ENCODE results near the gene ZNF497.
"Not testable (repeated sequence)": the region's sequence is repeated elsewhere in the genome, so short reads cannot be mapped to it uniquely, and the experiment has no call there.

Gene ZNF497

DNA sequence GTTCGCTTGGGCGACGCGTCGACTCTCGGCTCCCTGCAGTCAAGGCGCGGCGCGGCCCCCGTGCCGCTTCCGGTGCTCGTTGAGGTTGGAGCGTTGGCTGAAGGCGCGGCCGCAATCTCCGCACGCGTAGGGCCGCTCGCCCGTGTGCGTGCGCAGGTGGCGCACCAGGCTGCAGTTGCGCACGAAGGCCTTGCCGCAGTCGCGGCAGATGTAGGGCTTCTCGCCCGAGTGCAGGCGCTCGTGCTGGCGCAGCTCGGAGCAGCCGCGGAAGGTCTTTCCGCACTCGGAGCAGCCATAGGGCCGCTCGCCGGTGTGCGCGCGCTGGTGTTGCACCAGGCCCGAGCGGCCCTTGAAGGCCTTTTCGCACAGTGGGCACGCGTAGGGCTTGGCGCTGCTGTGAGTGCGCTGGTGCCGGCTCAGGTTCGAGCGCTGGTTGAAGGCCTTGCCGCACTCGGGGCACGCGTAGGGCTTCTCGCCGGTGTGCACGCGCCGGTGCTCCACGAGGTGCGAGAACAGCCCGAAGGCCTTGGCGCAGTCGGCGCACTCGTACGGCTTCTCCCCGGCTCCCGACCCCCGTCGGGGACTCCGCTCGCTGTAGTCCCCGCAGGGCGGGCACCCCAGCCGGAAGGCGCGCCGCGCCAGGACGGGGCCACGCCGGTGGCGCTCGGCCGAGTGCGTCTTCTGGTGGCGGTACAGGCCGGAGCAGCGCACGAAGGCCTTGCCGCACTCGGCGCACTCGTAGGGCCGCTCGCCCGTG is 5.3 kb upstream of the ZNF497 start:
- DNase-seq (ENCODE audit: low read depth), result no peak

DNA sequence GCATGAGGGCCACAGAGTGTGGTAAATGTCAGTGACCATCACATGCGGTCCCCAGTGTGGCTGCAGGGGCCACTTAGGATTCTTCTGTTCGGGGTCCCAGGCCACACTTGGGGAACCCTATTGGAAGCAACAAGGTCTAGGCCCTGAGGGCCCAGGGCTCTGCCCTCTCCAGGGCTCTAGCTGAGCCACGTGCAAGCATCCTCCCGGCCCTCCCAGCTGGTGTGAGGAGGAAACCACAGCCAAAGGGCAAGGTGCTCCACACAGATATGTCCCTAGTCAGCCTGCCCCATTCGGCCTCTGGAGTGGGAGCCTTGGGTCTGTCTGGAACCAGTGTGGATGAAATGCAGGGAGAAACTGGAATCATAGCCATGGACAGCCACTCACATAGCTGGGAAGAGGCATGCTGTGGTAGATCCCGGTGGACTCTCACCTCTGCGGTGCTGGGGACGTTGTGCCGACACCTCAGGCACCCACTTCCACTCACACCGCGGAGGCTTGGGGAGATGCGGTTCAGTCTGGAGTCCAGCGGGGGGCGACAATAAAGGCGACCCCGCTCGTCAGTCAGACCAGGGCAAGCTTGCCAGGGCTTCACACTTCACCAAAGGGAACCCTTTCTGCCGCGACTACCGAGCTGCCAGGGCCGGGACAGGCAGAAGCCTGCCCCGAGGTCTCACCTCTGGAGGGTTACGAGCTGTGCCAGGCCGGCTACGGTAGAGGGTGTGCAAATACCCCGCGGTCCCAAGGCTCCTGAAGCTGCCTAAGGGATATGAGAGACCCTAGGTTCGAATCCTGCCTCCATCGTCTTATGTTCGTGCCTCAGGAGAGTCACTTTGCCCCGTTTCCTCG is 4.3 kb upstream of the ZNF497 start:
- DNase-seq (ENCODE audit: low read depth), result no peak

DNA sequence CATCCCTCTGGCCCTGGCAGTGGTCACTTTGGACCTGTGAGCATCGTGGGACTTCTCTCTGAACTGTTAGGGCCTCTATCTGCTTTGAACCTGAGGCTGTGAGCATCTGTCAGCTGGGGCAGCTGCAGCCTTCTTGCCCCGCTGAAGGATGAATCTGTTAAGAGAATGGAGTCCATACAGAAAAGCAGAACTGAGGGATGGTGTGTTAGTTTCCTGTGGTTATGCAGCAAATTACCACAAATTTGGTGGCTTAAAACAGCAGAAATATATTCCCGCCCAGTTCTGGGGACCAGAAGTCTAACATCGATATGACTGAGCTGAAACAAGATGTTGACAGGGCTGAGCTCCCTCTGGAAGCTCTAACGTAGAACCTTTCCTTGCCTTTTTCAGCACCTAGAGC is 1.6 kb upstream of the ZNF497 start:
- DNase-seq (ENCODE audit: low read depth), result no peak

DNA sequence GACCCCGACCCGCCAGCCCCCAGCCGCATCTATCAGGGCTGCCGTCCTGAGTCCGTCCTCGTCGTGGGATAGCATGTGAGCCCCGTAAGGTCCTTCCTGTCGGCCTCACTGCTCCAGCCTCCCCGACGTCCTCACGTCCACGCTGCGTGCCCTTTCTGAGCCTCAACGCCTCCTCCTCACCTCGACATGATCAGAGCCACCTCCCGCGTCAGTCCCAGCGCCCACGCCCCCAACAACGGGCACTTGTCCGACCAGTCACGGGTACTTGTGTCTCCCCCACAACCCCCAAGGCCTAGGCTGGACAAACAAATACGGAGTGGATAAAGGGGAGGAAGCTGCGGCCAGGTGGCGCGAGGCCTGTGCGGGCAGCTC is 665 bp downstream of the ZNF497 start:
- DNase-seq (ENCODE audit: low read depth), result no peak

DNA sequence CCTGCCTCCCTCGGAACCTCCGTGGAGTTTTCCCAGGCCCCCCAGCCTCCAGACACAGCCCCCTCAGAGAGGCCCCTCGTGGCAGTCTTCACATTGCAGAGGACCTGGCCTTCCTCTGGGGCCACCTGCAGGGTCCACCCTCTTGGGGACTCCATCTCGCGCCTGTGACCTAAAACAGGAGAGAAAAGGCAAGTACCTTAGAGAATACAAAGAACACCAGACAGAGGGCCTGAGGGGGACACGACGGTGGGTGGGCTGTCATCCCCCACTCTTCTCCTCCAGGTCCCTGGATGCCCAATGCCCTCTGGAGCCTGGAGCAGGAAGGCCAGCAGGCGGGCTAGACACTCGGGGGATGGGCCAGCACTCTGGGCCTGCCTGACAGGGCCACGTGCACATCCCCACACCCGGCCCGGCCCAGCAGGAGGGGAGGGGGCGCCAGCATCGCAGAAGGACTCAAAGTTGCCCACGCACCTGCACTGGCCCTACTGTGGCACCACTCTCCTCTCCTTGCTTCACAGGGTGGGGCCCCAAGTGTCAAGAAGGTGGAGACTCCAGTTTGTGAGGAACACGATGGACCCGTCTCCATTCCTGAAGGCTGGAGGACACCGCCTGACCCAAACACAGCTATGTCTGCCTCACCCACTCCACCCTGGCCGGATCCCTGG is 4.9 kb downstream of the ZNF497 start:
- no peak for DNase-seq (ENCODE audit: low read depth)

DNA sequence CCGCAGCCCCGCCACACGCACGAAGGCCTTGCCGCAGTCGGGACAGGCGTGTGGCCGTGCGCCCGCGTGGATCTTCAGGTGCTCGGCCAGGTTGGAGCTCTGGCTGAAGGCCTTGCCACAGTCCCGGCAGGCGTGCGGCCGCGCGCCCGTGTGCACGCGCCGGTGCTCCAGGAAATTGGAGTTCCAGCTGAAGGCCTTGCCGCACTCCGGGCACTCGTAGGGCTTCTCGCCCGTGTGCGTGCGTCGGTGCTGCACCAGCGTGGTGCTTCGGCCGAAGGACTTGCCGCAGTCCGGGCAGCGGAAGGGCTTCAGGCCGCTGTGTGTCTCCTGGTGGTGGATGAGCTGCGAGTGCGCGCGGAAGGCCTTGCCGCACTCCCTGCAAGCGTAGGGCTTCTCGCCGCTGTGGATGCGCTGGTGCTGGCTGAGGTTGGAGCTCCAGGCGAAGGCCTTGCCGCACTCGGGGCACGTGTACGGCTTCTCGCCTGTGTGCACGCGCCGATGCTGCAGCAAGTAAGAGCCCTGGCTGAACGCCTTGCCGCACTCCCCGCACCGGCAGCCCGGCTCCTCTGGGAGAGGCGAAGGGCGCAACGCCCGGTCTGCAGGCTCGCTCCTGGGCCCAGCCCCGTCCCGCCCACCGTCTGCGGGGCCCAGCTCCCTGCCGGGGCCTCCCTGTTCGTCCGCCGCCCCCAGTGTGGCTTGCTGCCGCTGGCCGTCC is 5.6 kb downstream of the ZNF497 start:
- DNase-seq (ENCODE audit: low read depth), result no peak

DNA sequence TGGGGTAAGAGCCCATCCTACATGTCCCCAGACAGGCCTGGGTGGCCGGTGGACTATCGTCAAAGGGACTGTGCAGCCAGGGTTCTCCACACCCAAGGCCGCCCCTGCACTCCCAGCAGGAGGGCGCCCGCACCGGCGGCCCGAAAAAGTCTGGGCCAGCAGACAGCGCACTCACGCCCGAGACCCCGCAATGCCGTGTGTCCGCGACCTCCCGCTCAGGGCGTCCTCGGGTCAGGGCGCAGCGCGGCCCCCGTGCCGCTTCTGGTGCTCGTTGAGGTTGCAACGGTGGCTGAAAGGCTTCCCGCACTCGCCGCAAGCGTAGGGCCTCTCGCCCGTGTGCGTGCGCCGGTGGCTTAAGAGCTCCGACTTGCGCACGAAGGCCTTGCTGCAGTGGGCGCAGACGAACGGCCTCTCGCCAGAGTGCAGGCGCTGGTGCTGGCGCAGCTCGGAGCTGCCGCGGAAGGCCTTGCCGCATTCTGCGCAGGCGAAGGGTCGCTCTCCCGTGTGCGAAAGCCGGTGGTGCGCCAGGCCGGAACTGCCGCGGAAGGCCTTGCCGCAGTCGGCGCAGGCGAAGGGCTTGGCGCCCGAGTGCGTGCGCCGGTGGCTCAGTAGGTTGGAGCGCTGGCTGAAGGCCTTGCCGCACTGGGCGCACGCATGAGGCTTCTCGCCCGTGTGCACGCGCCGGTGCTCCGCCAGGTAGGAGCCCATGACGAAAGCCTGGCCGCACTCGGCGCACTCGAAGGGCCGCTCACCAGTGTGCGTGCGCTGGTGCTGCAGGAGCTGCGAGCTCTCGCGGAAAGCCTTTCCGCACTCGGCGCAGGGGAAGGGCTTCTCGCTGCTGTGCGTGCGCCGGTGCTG is 6.4 kb downstream of the ZNF497 start:
- no peak for DNase-seq (ENCODE audit: low read depth)

DNA sequence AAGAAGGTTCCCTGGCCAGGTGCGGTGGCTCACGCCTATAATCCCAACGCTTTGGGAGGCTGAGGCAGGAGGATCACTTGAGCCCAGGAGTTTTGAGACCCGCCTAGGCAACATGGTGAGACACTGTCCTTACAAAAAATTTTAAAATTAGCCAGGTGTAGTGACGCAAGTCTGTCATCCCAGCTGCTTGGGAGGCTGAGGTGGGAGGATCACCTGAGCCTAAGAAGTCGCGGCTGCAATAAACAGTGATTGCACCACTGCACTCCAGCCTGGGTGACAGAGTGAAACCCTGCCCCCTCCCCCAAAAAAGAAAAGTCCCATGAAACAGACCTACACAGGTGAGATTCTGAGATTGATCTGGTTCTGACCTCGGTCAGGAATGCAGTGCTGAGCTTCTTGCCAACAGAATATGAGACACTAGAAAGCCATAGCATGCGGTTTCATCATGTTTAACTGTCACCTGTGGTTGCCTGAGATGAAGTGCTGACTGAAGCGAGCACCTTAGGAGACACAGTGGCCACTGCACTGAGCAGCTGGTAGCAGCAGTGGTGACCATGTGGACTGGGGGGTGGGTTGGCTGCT is 7.2 kb downstream of the ZNF497 start:
- no peak for DNase-seq (ENCODE audit: low read depth)

DNA sequence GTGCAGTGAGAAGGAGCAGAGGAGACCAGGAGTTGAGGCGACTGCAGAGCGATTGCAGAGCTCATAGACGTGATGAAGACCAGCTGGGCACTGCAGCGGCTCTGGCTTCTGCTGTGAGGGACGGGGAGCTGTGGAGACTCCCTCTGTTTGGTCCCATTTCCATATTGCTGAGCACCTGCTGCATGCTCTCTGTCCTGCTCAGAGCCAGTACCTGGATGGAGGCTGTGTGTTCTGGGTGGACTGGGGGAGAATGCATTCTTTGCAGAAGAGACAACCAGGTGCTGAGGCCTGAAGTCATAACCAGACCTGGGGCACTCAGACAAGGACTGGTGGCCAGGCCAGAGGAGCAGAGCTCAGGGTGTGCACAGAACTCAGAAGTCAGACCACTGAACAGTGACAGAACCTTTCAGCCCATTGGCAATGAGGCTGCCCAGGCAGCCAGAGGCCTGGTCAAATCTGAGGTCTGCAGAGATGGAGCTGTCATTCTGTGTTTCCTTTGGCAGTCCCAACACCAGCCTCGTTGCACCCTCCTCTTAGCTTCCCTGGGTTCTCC is 8.0 kb downstream of the ZNF497 start:
- no peak for DNase-seq (ENCODE audit: low read depth)

DNA sequence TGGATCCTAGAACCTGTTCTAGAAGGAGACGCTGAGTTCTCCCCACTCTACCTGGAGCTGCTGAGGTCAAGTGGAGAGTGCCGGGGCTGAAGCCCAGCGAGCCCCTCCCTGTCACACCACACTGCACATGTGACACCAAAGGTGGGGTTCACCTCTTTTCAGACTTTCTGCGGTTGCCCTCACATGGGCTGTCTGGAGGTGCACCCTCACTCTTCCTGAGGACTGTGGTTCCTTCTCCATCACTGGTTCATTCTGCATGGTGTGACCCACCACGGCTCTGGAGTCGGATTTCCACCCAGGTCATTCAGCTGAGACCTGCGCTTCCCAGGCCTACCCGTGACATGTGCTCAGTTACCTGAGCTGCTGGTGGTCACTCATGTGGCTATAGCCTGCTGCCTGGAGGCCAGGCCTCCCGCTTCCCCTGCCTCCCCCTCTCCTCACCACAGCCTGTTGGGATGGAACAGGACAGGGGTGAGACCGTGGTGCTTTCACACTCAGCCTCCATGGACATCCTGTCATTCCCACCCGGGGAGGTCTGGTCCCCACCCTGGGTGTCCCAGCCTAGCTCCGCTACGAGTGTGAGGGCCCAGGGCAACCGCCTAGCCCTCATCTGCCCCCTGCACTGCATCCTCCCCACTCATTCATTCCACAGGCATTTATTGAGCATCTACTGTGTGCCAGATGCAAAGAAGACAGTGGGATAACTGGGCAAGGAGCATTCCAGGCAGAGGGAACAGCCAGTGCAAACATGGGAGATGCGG is 8.7 kb downstream of the ZNF497 start:
- no peak for DNase-seq (ENCODE audit: low read depth)

DNA sequence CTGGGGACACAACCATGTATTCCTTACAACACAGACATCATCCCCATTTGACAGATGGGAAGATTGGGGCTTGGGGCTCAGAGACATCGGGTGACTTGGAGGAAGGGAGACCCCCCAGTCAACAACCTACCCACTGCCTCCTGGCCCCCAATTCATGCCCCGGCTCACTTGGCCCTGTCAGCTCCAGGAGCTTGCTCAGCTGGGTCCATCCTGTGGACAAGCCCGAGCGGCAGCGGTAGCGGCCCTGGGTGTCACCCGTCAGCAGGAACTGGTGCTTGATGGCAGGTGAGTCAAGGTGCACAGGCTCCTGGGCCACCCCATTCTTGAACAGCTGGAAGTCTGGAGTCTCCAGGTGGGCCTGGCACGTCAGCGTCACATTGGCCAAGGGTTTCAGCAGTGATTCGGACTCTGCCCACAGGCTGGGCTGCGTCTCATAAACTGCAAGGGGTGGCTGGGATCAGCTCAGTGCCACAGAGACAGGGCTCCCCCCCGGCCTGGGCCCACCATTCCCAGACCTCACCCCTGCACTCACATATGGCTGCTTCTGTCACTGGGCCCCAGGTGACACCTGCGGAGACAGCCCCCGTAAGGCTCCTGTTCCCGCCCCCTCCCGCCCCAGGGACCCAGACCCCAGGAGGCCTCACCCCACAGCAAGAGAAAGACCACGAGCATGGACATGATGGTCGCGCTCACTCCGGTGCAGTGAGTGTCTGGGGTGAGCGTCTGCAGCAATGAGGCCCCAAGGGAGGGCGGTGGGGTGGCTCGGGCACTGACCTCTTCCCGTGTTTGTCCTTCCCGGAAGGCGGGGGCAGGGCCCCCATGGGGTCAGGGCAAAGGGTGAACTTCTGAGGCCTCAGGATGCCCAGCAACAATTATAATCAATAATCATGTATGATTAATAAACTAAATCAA is 9.5 kb downstream of the ZNF497 start, which contains the start of gene A1BG:
Gene A1BG (minus strand): TSS at position 733 of the 912 bp plus-strand sequence. CDS start 55 bp downstream, at position 678.
- DNase-seq (ENCODE audit: low read depth), result no peak

DNA sequence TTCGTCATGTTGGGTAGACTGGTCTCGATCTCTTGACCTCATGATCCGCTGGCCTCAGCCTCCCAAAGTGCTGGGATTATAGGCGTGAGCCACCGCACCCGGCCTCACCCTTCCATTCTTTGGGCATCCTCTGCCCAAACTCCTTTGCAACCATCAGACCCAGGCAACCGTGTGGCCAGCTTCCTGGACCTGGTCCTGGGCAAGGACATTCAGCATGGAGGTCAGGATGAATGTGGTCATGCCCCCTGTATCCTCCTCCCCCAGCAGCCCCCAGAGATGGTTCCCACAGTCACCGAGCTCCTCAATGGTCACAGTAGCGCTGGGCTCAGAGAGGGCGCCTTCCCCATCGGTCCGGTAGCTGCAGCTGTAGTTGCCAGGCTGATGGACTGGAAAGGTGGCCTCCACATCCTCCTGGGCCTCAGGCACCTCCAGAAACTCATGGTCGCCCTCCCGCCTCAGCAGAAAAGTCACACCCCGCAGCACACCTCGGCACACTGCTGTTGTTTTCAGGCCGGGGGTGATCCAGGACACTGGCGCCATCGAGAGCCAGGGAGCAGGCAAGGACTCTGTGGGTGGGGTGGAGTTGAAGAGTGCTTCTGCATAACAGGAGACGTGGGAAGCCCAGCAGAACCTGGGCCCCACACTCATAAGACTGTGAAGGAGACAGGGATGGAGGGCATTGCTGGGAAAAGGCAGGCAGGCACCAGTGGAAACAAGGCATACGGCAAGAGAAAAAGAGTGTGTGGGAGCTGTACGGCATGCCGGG is 10.4 kb downstream of the ZNF497 start:
- DNase-seq (ENCODE audit: low read depth), result no peak

DNA sequence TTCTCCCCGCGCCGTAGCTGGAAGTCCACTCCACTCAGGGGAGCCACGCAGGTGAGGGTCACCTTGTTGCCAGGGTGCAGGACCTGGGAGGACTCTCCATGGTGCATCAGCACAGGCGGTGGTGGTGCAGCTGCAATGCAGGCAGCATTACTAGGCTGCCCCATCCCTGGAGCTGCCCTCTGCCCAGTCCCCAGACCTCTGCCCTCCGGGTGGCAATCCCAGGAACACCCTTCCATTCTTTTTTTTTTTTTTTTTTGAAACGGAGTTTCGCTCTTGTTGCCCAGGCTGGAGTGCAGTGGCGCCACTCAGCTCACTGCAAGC is 11.0 kb downstream of the ZNF497 start:
- no peak for DNase-seq (ENCODE audit: low read depth)

DNA sequence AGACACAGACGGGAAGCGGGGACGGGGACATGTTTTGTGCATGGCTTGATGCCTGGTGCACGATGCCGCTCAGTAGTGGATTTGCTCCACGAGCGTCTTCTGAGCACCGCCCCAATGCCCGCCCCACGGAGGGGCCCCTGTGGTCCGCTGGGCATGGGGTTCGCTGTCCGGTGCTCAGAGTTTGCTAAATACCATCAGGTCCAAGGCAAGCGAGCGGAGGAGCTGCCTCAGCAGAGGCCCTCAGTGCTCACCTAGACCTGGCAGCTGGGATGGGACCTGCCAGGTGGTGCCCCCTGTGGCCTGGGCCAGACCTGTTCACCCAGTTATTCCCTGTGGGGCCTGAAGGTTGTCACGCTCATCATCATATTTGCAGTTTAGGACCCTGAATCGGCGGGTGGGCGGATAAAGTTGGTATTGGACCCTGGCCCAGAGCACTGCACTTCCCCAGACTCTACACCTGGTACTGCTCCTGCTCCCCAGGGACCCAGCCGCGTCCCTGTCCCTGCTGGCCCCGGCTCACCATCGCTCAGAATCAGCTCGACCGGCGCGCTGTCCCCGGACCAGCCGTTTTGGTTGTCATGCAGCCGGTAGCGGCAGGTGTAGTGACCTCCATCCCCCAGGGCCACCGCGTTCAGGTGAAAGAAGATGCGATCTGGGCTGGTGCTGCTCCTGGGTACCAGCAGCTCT is 11.5 kb downstream of the ZNF497 start:
- DNase-seq (ENCODE audit: low read depth), result no peak

DNA sequence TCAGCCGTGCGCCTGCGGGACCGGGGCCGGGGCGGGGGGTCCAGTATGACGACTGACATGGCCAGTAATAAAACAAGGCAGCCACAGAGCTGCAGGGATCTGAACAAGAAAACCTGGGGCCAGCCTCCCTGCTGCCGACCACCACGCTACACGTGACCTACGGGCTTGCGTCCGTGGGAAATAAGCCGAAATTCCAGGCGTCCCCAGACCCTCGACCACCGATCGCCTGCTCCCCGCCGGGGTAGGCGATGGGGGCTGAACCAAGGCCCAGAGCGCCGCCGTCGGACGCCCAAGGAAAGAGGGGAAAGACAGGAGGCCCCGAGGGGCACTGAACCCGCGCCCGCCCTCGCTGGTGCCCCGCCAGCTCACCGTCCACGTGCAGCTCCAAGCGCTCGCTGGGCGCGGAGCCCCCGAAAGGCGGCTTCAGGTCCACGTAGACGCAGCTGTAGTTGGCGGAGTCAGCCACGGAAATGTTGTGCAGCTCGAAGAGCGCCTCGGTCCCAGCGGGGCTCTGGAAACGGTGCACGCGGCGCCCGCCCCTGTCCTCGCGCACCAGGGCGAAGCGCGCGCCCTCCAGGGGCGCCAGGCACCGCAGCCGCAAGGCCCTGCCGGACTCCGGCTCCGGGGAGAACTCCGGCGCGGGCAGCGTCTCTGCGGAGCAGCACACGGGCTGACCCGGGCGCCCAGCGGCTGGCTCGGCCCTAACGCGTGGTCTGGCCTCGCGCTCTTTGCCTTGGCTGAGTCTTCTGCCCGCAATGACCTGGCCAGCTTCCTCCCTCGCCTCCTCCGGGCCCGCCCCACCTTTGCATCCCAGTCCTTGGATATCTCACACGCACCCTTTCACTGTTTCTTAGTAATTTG is 12.3 kb downstream of the ZNF497 start:
- no peak for DNase-seq (ENCODE audit: low read depth)

DNA sequence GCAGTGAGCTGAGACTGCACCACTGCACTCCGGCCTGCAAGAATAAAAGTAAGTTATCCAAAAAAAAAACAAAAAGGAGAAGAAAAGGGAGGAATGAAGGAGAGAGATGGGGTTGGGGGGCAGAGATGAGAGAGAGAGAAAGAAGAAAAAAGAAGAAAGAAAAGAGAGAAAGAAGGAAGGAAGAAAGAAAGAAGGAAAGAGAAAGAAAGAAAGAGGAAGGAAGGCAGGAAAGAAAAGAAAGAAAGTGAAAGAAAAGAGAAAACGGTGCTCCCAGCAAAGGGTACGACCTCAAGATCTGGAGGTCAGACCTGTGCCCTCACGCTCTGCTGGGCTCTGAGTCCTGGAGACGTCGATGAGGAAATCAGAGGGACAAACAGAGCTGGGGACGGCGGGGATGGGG is 13.0 kb downstream of the ZNF497 start:
- no peak for DNase-seq (ENCODE audit: low read depth)

DNA sequence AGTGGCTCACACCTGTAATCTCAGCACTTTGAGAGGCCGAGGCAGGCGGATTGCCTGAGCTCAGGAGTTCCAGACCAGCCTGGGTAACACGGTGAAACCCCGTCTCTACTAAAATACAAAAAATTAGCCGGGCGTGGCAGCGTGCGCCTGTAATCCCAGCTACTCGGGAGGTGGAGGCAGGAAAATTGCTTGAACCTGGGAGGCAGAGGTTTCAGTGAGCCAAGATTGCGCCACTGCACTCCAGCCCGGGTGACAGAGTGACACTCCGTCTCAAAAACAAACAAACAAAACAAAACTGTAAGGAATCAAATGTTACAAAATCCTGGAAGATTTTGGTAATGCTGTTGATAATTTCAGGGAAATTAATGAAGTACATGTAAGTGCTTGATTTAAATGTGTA is 14.5 kb downstream of the ZNF497 start:
- not testable (repeated sequence) for DNase-seq (ENCODE audit: low read depth)
